ENCODE measurements around the gene NPTN. TPM values are rescaled to one million over a fixed set of nuclear protein-coding genes. Genes with fewer than 3 reads are reported as not detected.
A peak's percentile ranks its signal among the peaks of the same experiment; 100 is the strongest.
"Not testable (repeated sequence)": the region's sequence is repeated elsewhere in the genome, so short reads cannot be mapped to it uniquely, and the experiment has no call there.

The NPTN gene
- total and polyA plus RNA-seq, 2 of the 13 experiments (the other 11 are each of a cell fraction or from before 2014, with no cell fraction given), result 78.0 to 110 TPM

GRCh38 chr15:73550190-73550589, 83.0 kb downstream of the NPTN start:
- Histone ChIP-seq H3K9me3 (ENCODE audit: low read length) (no peaks in the 10 kb centered on the region), H3K4me3 (replicated peaks in 1 of 3; ENCODE audit: insufficient read depth in 1 of 3, low read depth in 2 of 3, low read length in 3 of 3) (no peak overlapping the region), H3K4me1 (ENCODE audit: insufficient read depth, low read length) (no peaks in the 10 kb centered on the region), H3K36me3 (replicated peaks in 1 of 2; ENCODE audit: control insufficient read depth in 1 of 2, insufficient read depth in 2 of 2, low read length in 2 of 2) (no peaks in the 10 kb centered on the region), H3K27me3 (ENCODE audit: control insufficient read depth in 1 of 2, insufficient read depth in 2 of 2, low read length in 2 of 2) (no peaks in the 10 kb centered on the region), H4K20me1 (ENCODE audit: insufficient read depth, low read length) (no peaks in the 10 kb centered on the region), H3K79me2 (ENCODE audit: insufficient read depth, low read length) (no peaks in the 10 kb centered on the region), H3K27ac (ENCODE audit: extremely low read length, insufficient read depth, low read length) (no peak overlapping the region), H3K4me2 (ENCODE audit: low read depth, low read length) (no peak overlapping the region), H2AFZ (ENCODE audit: low read length) (no peak overlapping the region), H3K9ac (ENCODE audit: insufficient read depth, low read depth, low read length) (no peak overlapping the region)
- ATAC-seq, result no peak
- ChIA-PET POLR2A (interaction anchor here (1.6 kb wide), 1 partner anchor 83 kb away, joined by 3 read pairs; no protein-coding TSS in a partner anchor), CTCF (ENCODE audit: low intra/inter-chr PET ratio, low total read pairs) (no interaction called here)
- no TSS peak for BruUV-seq (replicated peaks)
- intact Hi-C loops (cut with micrococcal nuclease; ENCODE audit: unreplicated experiment) (no loop called here), in situ Hi-C loops (cut with HindIII; ENCODE audit: extremely low pct_ligation_motif_present, low pct_unique_long_range_greater_than_20kb) (no loop called here)
- TF ChIP-seq MXD3 (CRISPR knock-in tag; IDR thresholded peaks at IDR 0.05) (no peak), SAFB2 (CRISPR knock-in tag; IDR thresholded peaks at IDR 0.05; ENCODE audit: borderline replicate concordance, low read depth) (no peak)
- DNase-seq (ENCODE audit: low spot score), result no peak
- FAIRE-seq, result no peak

GRCh38 chr15:73548925-73549324, 84.3 kb downstream of the NPTN start:
- H3K4me1 ChIP-seq (ENCODE audit: insufficient read depth, low read length); ATAC-seq; H2AFZ ChIP-seq (ENCODE audit: low read length); H3K9ac ChIP-seq (ENCODE audit: insufficient read depth, low read depth, low read length); H3K27ac ChIP-seq (ENCODE audit: extremely low read length, insufficient read depth, low read length); H3K9me3 ChIP-seq (ENCODE audit: low read length); in situ Hi-C loops (cut with HindIII; ENCODE audit: extremely low pct_ligation_motif_present, low pct_unique_long_range_greater_than_20kb); intact Hi-C loops (cut with micrococcal nuclease; ENCODE audit: unreplicated experiment); FAIRE-seq; CTCF ChIA-PET (ENCODE audit: low intra/inter-chr PET ratio, low total read pairs); H3K4me3 ChIP-seq (replicated peaks in 1 of 3; ENCODE audit: insufficient read depth in 1 of 3, low read depth in 2 of 3, low read length in 3 of 3); DNase-seq (ENCODE audit: low spot score); POLR2A ChIA-PET; H3K4me2 ChIP-seq (ENCODE audit: low read depth, low read length); H3K36me3 ChIP-seq (replicated peaks in 1 of 2; ENCODE audit: control insufficient read depth in 1 of 2, insufficient read depth in 2 of 2, low read length in 2 of 2); BruUV-seq (replicated peaks); H3K79me2 ChIP-seq (ENCODE audit: insufficient read depth, low read length); H4K20me1 ChIP-seq (ENCODE audit: insufficient read depth, low read length); H3K27me3 ChIP-seq (ENCODE audit: control insufficient read depth in 1 of 2, insufficient read depth in 2 of 2, low read length in 2 of 2): not testable (repeated sequence)
- 0 out of 2 replicates have a peak, but pooled peaks have one; percentile 22 for TF ChIP-seq CEBPB (IDR thresholded peaks at IDR 0.05; ENCODE audit: borderline replicate concordance, low read depth, low read length)
- 81% methylated on average over 3 of the region's 3 CpGs for WGBS (ENCODE audit: low lambda C conversion rate)

All from HepG2 (cell line).